IMR-90 (cell line): Measurements from ENCODE around the gene LINGO1. TPM values are rescaled to one million over a fixed set of nuclear protein-coding genes. Genes with fewer than 3 reads are reported as not detected.

Experiments used
- ATAC-seq: fragments of 200-7000 bp; cut with Tn5 transposase; 2 replicates; pipeline ENCODE4 v1.9.1; 2020; ENCODE audit warnings: low read depth, mild to moderate bottlenecking, moderate library complexity
- BruUV-seq: library from RNA; stranded (reverse); fragments of 400-500 nt; replicated peaks from 2 replicates; lab custom pipeline; 2021; lab: Mats Ljungman, UMichigan
- CTCF ChIA-PET: fragments of 300-600 bp; formaldehyde crosslinking; extraction: SDS; loops from one replicate; lab custom pipeline; 2021; ENCODE audit warnings: antibody characterized with exemption; lab: Yijun Ruan, JAX
- POLR2A ChIA-PET: fragments of 300-600 bp; sonication (Branson Sonifier 250); formaldehyde crosslinking; loops from one replicate; lab custom pipeline; 2022; ENCODE audit warnings: antibody characterized with exemption; ENCODE audit not compliant: unreplicated experiment; lab: Charles Lee
- DNase-seq: peaks from one replicate; pipeline ENCODE4 v3.0.0; 2013
- H2AFZ ChIP-seq: replicated peaks from 2 replicates; pipeline ENCODE3; 2013; ENCODE audit warnings: low read length, mild to moderate bottlenecking; ENCODE audit not compliant: poor library complexity
- H2AK5ac ChIP-seq: 2 replicates; pipeline ENCODE4 v1.6.1; 2013; ENCODE audit warnings: low read depth, low read length, inconsistent platforms
- H2AK9ac ChIP-seq: replicated peaks from 2 replicates; pipeline ENCODE3; 2013; ENCODE audit warnings: mild to moderate bottlenecking, low read depth, low read length, moderate library complexity; ENCODE audit not compliant: poor library complexity
- H2BK120ac ChIP-seq: 2 replicates; pipeline ENCODE4 v1.6.1; 2013; ENCODE audit warnings: low read depth, low read length, inconsistent platforms
- H2BK15ac ChIP-seq: 3 replicates; pipeline ENCODE4 v1.6.1; 2013; ENCODE audit warnings: low read depth, low read length, inconsistent platforms
- H2BK20ac ChIP-seq: 2 replicates; pipeline ENCODE4 v1.6.1; 2013; ENCODE audit warnings: low read depth, mild to moderate bottlenecking, inconsistent platforms, low read length, moderate library complexity
- H2BK5ac ChIP-seq: 2 replicates; pipeline ENCODE4 v1.6.1; 2013; ENCODE audit warnings: mild to moderate bottlenecking, low read depth, low read length, inconsistent platforms; ENCODE audit not compliant: poor library complexity, severe bottlenecking
- H3K14ac ChIP-seq: replicated peaks from 2 replicates; pipeline ENCODE4 v1.6.1; 2013; ENCODE audit warnings: low read depth, low read length, inconsistent platforms
- H3K18ac ChIP-seq: 2 replicates; pipeline ENCODE4 v1.6.1; 2013; ENCODE audit warnings: low read depth, low read length, control low read depth
- H3K23ac ChIP-seq: 2 replicates; pipeline ENCODE4 v1.6.1; 2013; ENCODE audit warnings: low read depth, low read length, inconsistent platforms
- H3K27ac ChIP-seq: 2 replicates; pipeline ENCODE4 v1.5.1; 2013; ENCODE audit warnings: mild to moderate bottlenecking, control low read depth, low read length; ENCODE audit not compliant: insufficient read depth
- H3K27me3 ChIP-seq: 2 replicates; pipeline ENCODE4 v1.6.1; 2013; ENCODE audit warnings: low read length; ENCODE audit not compliant: control insufficient read depth, insufficient read depth
- H3K36me3 ChIP-seq: 2 replicates; pipeline ENCODE4 v1.6.1; 2013; ENCODE audit warnings: low read length, mixed read lengths; ENCODE audit not compliant: control insufficient read depth, insufficient read depth
- H3K4ac ChIP-seq: 2 replicates; pipeline ENCODE4 v1.6.1; 2013; ENCODE audit warnings: low read depth, low read length, inconsistent platforms
- H3K4me1 ChIP-seq: 2 replicates; pipeline ENCODE4 v1.6.1; 2013; ENCODE audit warnings: low read length, mixed read lengths; ENCODE audit not compliant: control insufficient read depth, insufficient read depth
- H3K4me2 ChIP-seq: 2 replicates; pipeline ENCODE4 v1.6.1; 2013; ENCODE audit warnings: low read depth, mild to moderate bottlenecking, control low read depth, low read length, moderate library complexity
- H3K4me3 ChIP-seq: 2 replicates; pipeline ENCODE4 v1.5.1; 2013; ENCODE audit warnings: low read depth, mild to moderate bottlenecking, control low read depth, low read length, moderate library complexity; ENCODE audit not compliant: insufficient read depth
- H3K56ac ChIP-seq: 2 replicates; pipeline ENCODE4 v1.6.1; 2013; ENCODE audit warnings: low read length, inconsistent platforms; ENCODE audit not compliant: insufficient read depth; ENCODE audit errors: extremely low read depth
- H3K79me1 ChIP-seq, 2 experiments: 2 replicates each; pipeline ENCODE4 v1.6.1; 2013; ENCODE audit warnings: low read length in 2 of 2, inconsistent platforms in 1 of 2, low read depth in 1 of 2
- H3K9ac ChIP-seq: 2 replicates; pipeline ENCODE4 v1.6.1; 2013; ENCODE audit warnings: low read depth, low read length, control low read depth
- H3K9me1 ChIP-seq: 2 replicates; pipeline ENCODE4 v1.6.1; 2013; ENCODE audit warnings: low read length, inconsistent platforms; ENCODE audit not compliant: insufficient read depth
- H3K9me3 ChIP-seq: 2 replicates; pipeline ENCODE4 v1.6.1; 2013; ENCODE audit warnings: low read length; ENCODE audit not compliant: control insufficient read depth, insufficient read depth
- H4K20me1 ChIP-seq: 2 replicates; pipeline ENCODE4 v1.6.1; 2013; ENCODE audit warnings: low read length, inconsistent platforms; ENCODE audit not compliant: insufficient read depth
- H4K5ac ChIP-seq: 2 replicates; pipeline ENCODE4 v1.6.1; 2013; ENCODE audit warnings: mild to moderate bottlenecking, low read depth, low read length, control low read depth
- H4K8ac ChIP-seq, 2 experiments: 2 replicates each; pipeline ENCODE4 v1.6.1; 2013; ENCODE audit warnings: low read depth in 2 of 2, low read length in 2 of 2, control low read depth in 1 of 2, inconsistent platforms in 1 of 2
- H4K91ac ChIP-seq: 2 replicates; pipeline ENCODE4 v1.6.1; 2013; ENCODE audit warnings: low read depth, low read length, inconsistent platforms; ENCODE audit not compliant: insufficient read depth
- CTCF ChIP-seq: conservative IDR thresholded peaks from 2 replicates; pipeline ENCODE4 v1.5.1; 2012; ENCODE audit warnings: mild to moderate bottlenecking, low read depth, low read length, improper control_type of control experiment
- ELK1 ChIP-seq: fragments of 150-350 bp; IDR thresholded peaks from 2 replicates; pipeline ENCODE4 v1.6.1; 2016; ENCODE audit warnings: low read depth, mild to moderate bottlenecking, low read length, moderate library complexity, borderline replicate concordance
- WGBS, 2 experiments: methylation state at CpG; one replicate each; pipeline versions ENCODE4 v1.1.5 to v1.1.7; 2013; ENCODE audit warnings: missing lambda C conversion rate in 2 of 2; ENCODE audit not compliant: insufficient read length in 1 of 2; ENCODE audit errors: extremely low coverage in 2 of 2; 5-methylcytosine and 5-hydroxymethylcytosine counted together
- dilution Hi-C: fragments of 300-500 bp; cut with HindIII; formaldehyde crosslinking; loops from one replicate; pipeline ENCODE4 v1.14.3; 2018; ENCODE audit warnings: low sequenced_read_pairs; ENCODE audit not compliant: unreplicated experiment
- in situ Hi-C: fragments of 300-500 bp; cut with MboI; formaldehyde crosslinking; loops from 3 replicates; pipeline ENCODE4 v1.14.3; 2019; ENCODE audit warnings: low sequenced_read_pairs, inconsistent platforms, mixed read lengths
- intact Hi-C: fragments of 100-400 bp; cut with micrococcal nuclease; formaldehyde crosslinking; loops from 2 replicates; pipeline ENCODE4 v1.10.0; 2022
- polyA plus RNA-seq, 3 experiments: library from polyadenylated mRNA; depleted of rRNA; stranded (reverse); fragments of >200 nt; gene quantifications; 2 replicates each; pipeline ENCODE4 v1.2.3, GENCODE V29; 2012; ENCODE audit warnings: low replicate concordance in 1 of 3
- total RNA-seq: library from RNA; depleted of rRNA; stranded (reverse); fragments of >200 nt; gene quantifications from 2 replicates; pipeline ENCODE4 v1.2.3, GENCODE V29; 2012

Gene LINGO1
- total and polyA plus RNA-seq, 2 of the 4 experiments (the other 2 are of a cell fraction), result 0.05 TPM; not detected in 1

- WGBS, 2 experiments, result no CpG with 5 or more reads among the region's 2 CpGs
- Histone ChIP-seq H3K18ac (no peak overlapping the region), H3K27ac (no peak overlapping the region)
Observed at GRCh38 chr15:77650265-77650664, 17.6 kb upstream of the LINGO1 start.

More at GRCh38 chr15:77650265-77650664, 17.6 kb upstream of the LINGO1 start:
- Histone ChIP-seq H3K4me1 (no peaks in the 10 kb centered on the region), H4K8ac (no peak overlapping the region), H2AFZ (no peak overlapping the region), H2BK120ac (no peak overlapping the region), H4K20me1 (no peaks in the 10 kb centered on the region), H3K9me3 (peaks cover 2% of the 10 kb centered on the region; the same call in 1 of the 2 replicates), H3K4ac (no peak overlapping the region), H3K79me1 (no peaks in the 10 kb centered on the region), H3K9me1 (no peaks in the 10 kb centered on the region), H3K36me3 (no peaks in the 10 kb centered on the region), H3K56ac (no peak overlapping the region), H3K27me3 (peaks cover 55% of the 10 kb centered on the region), H3K4me2 (no peak overlapping the region), H2BK5ac (no peak overlapping the region), H2AK5ac (no peak overlapping the region), H2AK9ac (no peak overlapping the region), H3K4me3 (no peak overlapping the region), H3K14ac (no peak overlapping the region), H2BK20ac (no peak overlapping the region), H2BK15ac (no peak overlapping the region), H3K9ac (no peak overlapping the region), H4K91ac (no peak overlapping the region), H4K5ac (no peak overlapping the region), H3K23ac (no peak overlapping the region)
- intact Hi-C loops, result no loop called here
- POLR2A ChIA-PET, result no interaction called here
- CTCF ChIA-PET, result no interaction called here
- ATAC-seq (no peak), DNase-seq (no peak)
- dilution Hi-C loops, result no loop called here
- no TSS peak for BruUV-seq
- in situ Hi-C loops, result no loop called here
- no peak for TF ChIP-seq ELK1
- peak; percentile 21; the same call in 1 of the 2 replicates for TF ChIP-seq CTCF
